Measurements from ENCODE around the gene SAMD5.

The SAMD5 gene

DNA sequence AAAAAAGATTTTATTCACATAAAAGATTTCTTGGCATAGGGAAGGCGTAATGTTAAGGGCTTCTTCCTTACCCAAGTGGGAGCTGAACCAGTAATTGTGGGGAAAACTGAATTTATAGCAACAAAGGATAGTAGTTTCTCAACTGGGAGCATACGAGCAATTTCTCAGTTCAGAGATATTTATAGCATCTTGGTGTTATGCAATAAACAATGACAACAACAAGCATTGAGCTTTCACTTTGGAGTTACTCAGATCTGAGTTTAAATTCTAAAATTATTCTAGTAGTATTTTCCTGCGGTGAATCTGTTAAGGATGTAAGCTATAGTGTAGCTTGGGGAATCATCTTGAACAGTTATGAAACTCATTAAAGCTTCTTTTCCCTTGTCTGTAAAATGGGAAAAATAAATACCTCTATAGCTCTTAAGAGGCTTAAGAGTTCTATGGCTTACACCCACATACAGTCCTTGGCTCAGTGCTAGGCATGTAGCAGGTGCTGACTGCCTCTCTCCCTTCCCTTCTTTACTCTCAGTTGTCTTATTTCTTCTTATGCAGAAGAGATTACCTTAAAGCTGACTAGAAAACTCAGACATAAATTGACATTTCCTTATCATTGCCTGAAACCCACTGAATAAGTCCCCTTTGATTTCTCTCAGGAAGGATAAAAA lies 58.8 kb downstream of the SAMD5 start:
- no peak for DNase-seq

DNA sequence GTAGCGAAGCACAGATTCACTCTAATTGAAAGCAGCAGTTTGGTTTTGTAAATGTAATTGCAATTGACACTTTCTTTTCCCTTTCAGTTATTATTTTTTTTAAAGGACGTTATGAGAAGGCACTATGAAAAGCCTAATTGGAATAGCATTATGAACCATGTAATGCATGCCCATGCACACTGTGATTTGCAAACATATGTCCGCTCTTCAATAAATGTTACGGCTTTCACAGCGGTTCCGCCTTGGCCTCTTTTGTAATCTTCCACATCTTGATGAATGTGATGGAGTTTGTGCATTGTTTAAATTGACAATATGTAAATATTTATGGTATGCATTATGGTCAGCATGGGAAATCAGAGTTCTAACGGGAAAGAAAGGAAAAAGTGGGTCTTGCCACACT lies 61.3 kb downstream of the SAMD5 start:
- DNase-seq: no peak

DNA sequence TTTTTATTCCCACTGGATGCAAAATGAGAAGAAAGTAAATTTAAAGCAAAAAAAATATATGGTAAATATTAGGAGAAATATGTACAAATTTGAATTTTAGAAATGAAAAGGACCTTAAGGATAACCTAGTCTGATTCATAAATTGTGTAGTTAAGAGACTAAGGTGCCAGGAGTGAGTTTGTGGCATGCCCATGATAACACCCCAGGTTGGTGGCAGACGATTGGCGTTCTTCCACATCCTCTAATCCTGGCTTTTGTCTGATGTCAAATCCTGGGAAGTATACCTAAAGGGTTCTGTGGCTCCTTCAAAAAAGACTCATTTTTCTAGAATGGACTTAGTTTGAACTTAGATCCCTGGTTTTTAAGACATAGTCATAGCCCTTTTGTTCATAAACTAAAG lies 62.2 kb downstream of the SAMD5 start:
- no peak for DNase-seq

DNA sequence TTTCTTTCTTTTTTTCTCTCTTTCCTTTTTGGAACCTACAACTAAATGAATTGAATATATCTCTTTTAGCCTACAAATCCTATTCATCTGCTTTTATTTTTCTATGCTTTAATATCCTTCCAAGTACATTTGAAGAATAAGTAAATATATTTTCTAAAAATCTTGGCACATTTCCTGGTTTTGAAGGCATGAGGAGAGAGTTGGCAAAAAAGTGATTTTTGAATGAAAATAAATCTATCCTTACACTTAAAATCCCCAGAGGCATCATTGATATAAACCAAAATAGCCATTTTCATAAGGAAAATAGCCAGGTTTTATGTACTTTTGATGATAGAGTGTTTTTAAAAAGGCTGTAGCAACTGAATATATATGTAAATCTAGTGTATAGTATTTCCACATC lies 69.0 kb downstream of the SAMD5 start:
- no peak for DNase-seq

DNA sequence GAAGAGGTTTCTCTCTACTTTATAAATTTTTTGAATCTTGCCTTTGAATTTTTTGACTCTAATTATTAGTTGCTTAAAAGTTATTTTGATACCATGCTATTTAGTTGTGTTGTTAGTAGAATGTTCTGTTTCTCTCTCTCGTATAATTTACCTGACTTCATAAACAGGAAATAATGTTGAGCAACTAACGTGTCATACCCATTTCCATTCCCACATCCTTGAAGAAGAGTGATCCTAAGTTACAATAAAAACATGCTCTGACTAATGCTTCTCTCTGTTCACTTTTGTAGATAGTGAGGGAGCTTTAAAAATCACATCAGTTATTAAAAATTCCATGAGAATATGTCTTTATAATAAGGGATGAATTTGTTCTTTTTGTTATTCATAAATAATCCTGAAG lies 69.7 kb downstream of the SAMD5 start:
- no peak for DNase-seq

DNA sequence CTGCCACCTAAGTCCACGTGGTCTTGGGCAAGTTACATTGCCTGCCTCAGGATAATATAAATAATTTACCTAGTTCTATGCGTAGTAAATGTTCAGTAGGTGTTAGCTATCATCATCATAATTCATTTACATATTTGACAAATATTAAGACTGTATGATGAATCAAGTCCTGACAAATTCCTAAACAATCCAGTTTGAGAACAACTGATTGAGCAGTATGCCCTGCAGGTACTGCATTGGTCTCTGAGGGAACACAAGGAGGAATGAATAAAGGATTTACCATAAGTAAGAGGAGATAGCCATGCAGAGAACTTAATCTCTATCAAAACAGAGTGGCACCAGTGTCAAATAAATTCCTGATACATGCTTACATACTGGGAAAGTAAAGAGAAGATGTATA lies 70.4 kb downstream of the SAMD5 start:
- DNase-seq: no peak

DNA sequence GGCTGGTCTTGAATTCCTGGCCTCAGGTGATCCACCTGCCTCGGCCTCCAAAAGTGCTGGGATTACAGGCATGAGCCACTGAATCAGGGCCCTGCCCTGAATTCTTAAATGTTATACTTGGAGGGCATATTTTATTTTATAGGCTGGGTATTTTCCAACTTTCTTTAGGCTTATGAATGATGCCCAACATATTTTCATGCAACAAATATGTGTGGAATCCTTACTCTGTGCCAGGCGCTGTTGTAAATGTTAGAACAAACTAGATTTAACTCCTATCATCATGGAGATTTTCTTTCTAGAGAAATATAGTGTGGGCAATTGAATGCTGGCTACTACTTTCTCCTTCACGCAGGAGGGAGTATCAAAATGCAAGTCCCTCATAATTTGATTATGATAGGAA lies 71.2 kb downstream of the SAMD5 start:
- no peak for DNase-seq

DNA sequence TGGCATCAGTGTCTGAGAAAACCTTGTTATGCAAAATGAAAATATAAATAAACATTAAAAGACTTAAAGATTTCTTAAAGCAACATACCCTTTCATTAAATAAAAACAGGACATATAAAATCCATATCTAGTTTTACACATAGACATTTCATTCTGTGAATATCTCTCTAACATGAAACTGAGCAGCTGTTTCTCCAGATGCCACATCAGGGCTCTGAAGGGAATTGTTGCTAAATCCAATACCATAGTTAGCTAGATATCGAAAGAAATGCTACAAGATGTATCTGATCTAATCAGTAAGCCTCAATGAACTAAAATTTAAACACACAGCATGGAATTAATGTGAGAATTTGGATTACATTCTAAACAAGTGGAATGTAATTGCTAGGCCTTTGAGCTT lies 74.5 kb downstream of the SAMD5 start:
- DNase-seq: no peak

DNA sequence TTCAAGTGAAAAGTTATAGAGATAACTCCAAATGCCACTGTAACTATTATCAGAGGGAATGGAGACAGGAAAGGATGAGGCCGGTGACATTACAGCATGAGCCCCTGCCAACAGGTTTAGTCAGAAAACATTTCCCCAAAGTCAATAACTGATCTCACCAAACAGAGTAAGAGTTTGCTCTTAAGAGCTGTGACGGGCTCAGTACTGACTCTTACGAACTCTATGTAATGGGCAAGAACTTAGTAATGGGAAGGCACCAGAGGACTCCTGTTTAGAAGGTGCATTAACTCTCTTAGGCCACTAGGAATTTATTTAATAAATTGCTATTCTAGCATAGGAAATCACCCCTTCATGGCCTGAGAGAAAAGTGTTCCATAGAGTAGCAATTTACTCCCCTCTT lies 76.8 kb downstream of the SAMD5 start:
- no peak for DNase-seq

DNA sequence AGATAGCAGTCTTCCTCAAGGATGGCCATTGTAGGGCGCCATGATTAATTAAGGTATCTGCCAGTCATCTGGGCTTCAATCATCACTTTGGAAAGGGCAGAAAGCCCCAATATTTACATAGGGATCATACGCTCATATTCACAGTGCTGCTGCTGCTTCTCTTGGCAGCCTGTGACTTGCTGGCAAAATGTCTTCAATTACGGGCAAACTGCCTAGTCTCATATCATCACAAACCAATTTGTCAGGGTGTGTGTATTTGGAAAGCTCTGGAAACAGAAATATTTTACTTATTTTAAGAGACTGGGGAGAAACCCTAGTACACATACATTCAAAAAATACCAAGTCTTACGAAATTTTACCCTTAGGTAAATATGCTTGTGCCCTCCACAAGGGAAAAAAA lies 77.6 kb downstream of the SAMD5 start:
- DNase-seq: no peak

DNA sequence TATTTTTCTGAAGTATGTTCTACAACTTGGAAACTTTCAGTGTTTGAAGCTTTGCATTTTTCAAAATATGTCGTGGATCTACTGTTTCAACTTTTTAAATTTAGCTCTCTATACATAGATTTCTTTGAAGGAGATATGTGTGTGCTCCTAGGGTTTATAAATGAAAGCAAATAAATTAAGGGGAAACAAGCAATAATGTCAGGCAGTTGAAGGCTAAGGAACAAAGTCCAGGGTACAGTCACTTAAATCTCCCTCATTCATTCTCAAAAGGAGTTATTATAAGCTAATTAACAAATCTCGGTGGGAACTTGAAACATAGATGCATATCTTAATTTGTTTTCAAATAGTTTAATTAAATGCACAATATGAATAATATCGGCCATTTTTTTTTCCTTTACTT lies 79.4 kb downstream of the SAMD5 start:
- no peak for DNase-seq

DNA sequence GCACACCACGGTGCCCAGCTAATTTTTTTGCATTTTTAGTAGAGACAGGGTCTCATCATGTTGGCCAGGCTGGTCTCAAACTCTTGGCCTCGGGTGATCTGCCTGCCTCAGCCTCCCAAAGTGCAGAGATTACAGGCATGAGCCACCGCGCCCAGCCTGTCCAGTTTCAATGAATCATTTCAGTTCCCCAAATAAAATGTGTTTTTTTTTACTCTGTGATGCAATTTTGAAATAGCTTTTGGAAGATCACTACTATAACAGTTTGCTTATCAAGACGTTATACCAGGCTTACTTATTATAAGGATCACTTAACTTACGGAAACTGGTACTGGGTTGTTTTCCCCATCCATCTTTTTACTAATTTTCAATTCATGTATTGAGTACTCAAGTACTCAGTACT lies 80.0 kb downstream of the SAMD5 start:
- DNase-seq: no peak

DNA sequence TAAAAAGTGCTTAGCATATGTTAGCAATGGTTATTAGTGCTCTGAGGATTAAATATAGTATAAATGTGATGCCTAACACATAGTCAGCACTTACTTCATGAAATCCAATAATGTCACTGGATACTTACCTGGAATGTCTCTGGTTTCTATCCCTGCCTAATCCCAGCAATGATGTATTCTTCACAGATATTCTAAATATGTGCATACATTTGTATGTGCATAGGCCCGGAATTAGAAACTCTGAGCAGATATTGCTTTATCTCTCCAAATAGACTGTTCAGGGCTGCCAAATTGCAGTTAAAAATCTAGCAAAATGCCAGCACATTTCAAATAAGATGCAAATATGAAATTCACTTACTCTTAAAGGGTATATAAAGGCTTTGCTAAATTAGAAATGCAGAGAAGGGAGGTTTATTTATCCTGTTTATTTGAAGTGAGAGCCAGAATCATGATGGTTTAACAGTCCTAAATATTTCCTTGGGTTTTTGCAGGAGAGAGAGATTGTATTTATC lies 81.3 kb downstream of the SAMD5 start:
- no peak for DNase-seq

DNA sequence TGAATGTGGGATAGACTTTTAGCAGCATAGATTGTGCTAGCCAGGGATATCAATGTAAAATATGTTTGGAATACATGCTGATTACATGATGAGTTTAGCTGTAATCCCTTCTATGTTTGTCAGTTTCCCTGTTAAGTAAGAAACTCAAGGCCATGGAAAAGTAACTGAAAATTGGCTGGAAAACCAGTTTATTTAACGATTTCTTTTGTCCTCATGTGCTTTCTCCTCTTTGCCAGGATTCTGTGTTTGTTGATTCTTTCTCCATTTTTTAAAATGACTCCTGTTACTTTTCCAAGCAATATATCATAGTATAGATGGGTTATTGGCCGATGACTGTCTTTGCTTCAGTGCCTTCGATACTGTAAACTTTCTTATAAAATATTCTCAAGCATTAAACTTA lies 87.5 kb downstream of the SAMD5 start:
- DNase-seq: no peak

DNA sequence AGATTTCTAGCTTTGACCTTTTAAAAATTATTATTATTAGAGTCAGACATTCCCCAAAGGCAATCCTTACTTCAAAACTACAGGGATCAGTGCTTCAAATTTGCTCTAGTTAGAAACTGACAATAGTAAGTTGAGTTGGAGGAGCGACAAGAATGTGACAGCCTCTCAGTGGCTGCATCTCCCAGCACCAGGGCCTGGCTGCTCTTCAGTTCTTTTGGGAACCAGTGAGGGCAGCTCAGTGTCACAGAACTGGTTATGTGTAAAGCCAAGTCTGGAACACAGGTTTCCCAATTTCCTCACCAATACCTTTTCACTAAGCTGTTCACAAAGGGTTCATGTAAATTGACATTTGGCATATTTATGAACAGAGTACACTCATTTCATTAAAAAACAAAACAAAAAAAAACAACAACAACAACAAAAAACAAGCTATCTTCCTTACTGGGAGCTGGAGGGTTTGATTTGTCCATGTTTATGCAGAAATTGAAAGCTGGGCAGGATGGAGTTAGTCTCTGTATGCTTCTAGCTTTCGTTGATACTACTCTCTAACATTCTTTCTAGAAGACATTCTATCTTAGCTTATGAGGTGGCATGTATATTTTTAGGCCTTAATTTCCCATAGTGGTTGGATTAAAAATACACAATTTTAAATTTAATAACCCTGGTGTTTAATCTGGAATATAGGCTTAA lies 95.0 kb downstream of the SAMD5 start:
- DNase-seq: no peak

DNA sequence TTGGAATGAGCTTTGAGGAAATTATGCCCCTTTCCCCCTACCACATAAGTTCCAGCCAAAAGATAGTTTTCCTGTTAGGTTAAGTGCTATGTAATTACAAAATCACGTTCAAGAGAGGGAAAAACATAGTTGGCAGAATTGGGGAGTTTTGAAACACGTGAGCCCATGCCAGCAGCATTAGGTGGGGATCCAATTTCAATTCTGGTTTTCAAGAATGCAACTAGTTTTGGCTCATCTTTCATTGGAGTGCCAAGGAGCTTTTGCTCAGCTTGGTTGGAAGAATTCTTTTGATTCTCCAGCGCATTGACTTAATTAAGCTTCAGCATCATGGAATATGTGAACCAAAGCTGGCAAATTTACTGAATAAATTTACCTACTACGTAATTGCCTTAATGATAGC lies 95.9 kb downstream of the SAMD5 start:
- no peak for DNase-seq

DNA sequence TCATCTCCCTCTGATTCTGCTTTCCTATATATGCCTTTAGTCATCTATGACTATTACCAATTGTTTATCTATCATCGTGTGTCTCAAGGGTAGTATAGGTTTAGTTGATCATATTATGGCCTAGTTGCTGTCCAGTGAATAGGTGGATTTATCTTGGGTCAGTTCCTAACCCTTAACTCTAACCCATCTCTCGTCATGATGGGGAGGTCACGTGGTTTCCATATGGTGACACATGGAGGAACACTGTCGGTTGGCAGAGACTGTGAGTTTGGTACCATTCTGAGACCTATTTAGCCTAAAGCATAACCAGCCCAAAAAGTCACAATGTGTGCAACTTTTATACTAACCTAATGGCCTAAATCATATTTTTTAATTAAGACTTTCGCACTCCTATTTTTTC lies 103.5 kb downstream of the SAMD5 start:
- no peak for DNase-seq

DNA sequence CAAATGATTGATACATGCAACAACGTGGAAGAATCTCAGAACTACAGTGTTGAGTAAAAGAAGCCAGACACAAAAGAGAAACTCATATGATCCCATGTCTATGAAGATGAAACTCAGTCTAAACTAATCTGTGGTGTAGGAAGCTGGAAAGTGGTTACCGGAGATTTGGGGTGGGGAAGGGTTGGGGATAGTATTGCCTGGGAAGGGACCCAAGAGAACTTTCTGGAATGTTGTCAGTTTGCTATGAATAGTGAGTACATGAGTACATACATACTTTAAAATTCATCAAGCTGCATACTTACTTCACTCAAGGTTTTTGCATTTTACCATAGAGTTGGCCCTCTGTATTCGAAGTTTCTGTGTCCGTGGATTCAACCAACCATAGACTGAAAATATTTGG lies 106.0 kb downstream of the SAMD5 start:
- no peak for DNase-seq

DNA sequence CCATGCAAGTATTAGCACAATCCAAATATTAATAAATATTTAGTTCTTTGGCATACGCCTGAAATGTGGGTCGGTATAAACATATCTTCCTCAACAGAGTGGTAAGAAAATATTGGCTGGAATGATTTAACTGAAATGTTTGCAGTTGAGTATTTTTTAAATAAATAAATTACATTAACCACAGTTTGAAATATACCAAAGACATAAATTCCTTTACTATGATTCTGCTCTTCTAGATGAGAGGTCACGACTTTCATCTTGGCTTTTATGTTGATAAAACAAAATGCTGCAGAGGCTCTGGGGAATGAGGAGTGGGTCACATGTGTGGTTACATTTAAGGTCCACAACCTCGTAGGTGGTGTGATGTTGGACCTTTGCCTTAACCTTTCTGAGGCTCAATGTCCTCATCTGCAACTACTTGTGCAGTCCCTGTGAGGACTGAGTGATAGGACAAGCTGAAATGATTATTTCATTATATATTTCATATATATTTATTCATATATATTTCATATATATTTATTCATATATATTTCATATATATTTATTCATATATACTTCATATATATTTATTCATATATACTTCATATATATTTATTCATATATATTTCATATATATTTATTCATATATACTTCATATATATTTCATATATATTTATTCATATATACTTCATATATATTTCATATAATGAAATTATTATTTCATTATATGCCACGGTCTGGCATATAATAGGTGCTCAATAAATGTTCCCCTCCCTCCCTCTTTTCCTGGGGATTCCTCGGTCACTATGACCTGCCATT lies 107.4 kb downstream of the SAMD5 start:
- no peak for DNase-seq

DNA sequence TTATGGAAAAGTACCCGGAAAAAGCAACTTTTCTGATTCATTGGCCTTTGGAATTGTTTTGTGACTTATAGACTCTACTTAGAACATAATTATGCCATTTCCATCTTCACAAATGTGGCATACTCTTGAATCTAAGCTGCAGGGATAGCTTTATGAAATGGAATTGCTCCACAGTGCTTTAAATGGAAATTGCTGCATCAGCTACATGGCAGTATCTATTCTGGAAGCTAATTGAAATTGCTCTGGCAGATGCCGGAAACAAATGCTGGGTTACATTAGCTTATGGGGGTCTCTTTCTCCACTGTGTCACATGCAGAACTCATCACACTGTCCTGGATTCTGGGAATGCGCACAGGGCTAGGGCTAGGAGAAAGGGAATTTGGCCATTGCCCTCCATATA lies 108.9 kb downstream of the SAMD5 start:
- no peak for DNase-seq

DNA sequence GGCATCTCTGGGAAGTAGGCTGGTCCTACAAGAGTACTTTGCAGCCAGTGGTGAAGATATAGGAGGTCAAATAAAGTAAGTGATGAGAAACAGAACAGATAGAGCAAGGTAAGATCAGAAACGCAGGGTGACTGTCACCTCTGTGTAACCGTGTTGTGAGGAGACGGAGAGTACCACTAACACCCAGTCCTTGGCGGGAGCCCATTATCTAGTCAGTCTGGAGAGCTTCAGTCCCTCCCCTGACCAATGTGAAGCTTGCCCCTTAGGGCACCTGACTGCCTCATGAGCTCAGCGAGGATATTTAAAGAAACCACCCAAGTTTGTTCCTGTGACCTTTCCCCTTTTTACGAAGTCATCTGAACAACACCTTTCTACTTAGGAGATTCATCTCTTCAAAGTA lies 110.0 kb downstream of the SAMD5 start:
- DNase-seq: no peak

DNA sequence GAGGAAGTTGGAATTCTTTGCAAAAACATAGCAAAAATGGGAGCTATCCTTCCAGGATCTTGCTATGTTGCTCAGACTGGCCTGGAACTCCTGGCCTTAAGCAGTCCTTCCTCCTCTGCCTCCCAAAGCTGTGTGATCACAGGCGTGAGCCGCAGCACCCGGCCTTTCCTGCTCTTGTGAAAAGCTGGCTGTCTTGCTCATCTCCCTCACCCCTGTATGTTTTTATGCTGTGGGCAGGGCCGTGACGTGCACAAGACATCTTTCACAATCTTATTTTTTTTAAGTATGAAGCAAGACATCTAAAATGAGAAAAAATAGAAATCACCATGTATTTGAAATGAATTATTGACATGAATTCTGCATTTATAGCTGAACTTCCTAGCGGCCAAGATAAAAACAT lies 110.4 kb downstream of the SAMD5 start:
- no peak for DNase-seq

Data from stimulated activated CD4-positive, alpha-beta T cell treated with anti-CD3 and anti-CD28 coated beads, Interleukin-2, amount 100 ng/mL, for 48 hours (primary cell).